A549 (cell line): ENCODE results near the gene NTNG1. TPM values are rescaled to one million over a fixed set of nuclear protein-coding genes. Genes with fewer than 3 reads are reported as not detected.

Experiments used
- ATAC-seq, 2 experiments: fragments of 200-7000 bp in 1 of 2; fragments of >200 bp in 1 of 2; cut with Nextera tagmentation in 1 of 2; cut with Tn5 transposase in 1 of 2; 3 replicates each; pipeline versions ENCODE4 v1.8.0 to v1.9.1; 2018 to 2020; ENCODE audit warnings: mild to moderate bottlenecking in 1 of 2, moderate library complexity in 1 of 2
- CTCF ChIA-PET: fragments of 300-600 bp; sonication (Branson Sonifier 250); formaldehyde crosslinking; extraction: SDS; loops from one replicate; lab custom pipeline; 2021; ENCODE audit warnings: antibody characterized with exemption, inconsistent platforms; lab: Yijun Ruan, JAX
- POLR2A ChIA-PET: fragments of 350-600 bp; formaldehyde crosslinking; extraction: SDS; loops from one replicate; lab custom pipeline; 2021; ENCODE audit warnings: antibody characterized with exemption, inconsistent platforms; lab: Yijun Ruan, JAX
- DNase-seq, 2 experiments: peaks; one replicate each; pipeline versions ENCODE4 v3.0.0 to v3.0.0-alpha.2; 2011 to 2016; ENCODE audit warnings: low read depth in 1 of 2, low spot score in 1 of 2
- FAIRE-seq: peaks from 2 replicates; lab custom pipeline; 2011; peaks lifted over from hg19 to GRCh38; lab: Jason Lieb, UNC
- H3K27ac ChIP-seq, 2 experiments: fragments of >200 bp; sonication (Bioruptor Twin); formaldehyde crosslinking; 3 replicates each; pipeline ENCODE4 v1.5.1; 2016 to 2017
- H3K4me1 ChIP-seq: fragments of >200 bp; sonication (Bioruptor Twin); formaldehyde crosslinking; 3 replicates; pipeline ENCODE4 v1.6.1; 2016
- H3K4me2 ChIP-seq: fragments of >200 bp; sonication (Bioruptor Twin); formaldehyde crosslinking; 3 replicates; pipeline ENCODE4 v1.6.1; 2016
- H3K4me3 ChIP-seq: fragments of >200 bp; sonication (Bioruptor Twin); formaldehyde crosslinking; 3 replicates; pipeline ENCODE4 v1.5.1; 2016
- H3K9me3 ChIP-seq: fragments of >200 bp; sonication (Bioruptor Twin); formaldehyde crosslinking; 3 replicates; pipeline ENCODE4 v1.6.1; 2016
- BHLHE40 ChIP-seq: IDR thresholded peaks from 2 replicates; pipeline ENCODE4 v1.6.1; 2012; ENCODE audit warnings: low read depth, low read length, inconsistent platforms
- CHD2 ChIP-seq: fragments of 150-350 bp; IDR thresholded peaks from 2 replicates; pipeline ENCODE4 v1.6.1; 2014; ENCODE audit warnings: low read length; ENCODE audit not compliant: partially characterized antibody
- CHD4 ChIP-seq: fragments of 200-600 bp; sonication (generic); IDR thresholded peaks from 2 replicates; pipeline ENCODE4 v1.6.1; 2016; ENCODE audit warnings: antibody characterized with exemption, mild to moderate bottlenecking, borderline replicate concordance
- EHF ChIP-seq: fragments of 250-450 bp; sonication (Bioruptor Pico); IDR thresholded peaks from 2 replicates; pipeline ENCODE4 v1.5.0; 2020; ENCODE audit warnings: mild to moderate bottlenecking
- EHMT2 ChIP-seq: fragments of 200-600 bp; sonication (generic); IDR thresholded peaks from 2 replicates; pipeline ENCODE4 v1.6.1; 2016; ENCODE audit warnings: antibody characterized with exemption, low read depth, mild to moderate bottlenecking, moderate library complexity
- EP300 ChIP-seq, 2 experiments: fragments of >200 bp; sonication (Bioruptor Twin); formaldehyde crosslinking; IDR thresholded peaks; 2 replicates in 1 of 2; 3 replicates in 1 of 2; pipeline ENCODE4 v1.6.1; 2016 to 2017
- FOXS1 ChIP-seq: fragments of 250-450 bp; sonication (Bioruptor Pico); IDR thresholded peaks from 2 replicates; pipeline ENCODE4 v1.5.0; 2020; ENCODE audit warnings: mild to moderate bottlenecking, moderate library complexity
- HES2 ChIP-seq: fragments of >200 bp; sonication (Bioruptor Twin); formaldehyde crosslinking; IDR thresholded peaks from 2 replicates; pipeline ENCODE4 v1.6.1; 2016
- HOXB13 ChIP-seq: fragments of 250-450 bp; sonication (Bioruptor Pico); IDR thresholded peaks from 2 replicates; pipeline ENCODE4 v1.5.0; 2020; ENCODE audit warnings: low read depth, mild to moderate bottlenecking, moderate library complexity
- HOXB5 ChIP-seq: fragments of 250-450 bp; sonication (Bioruptor Pico); IDR thresholded peaks from 2 replicates; pipeline ENCODE4 v1.5.0; 2020; ENCODE audit warnings: mild to moderate bottlenecking, moderate library complexity
- JUNB ChIP-seq: fragments of >200 bp; sonication (Bioruptor Twin); formaldehyde crosslinking; IDR thresholded peaks from 2 replicates; pipeline ENCODE4 v1.6.1; 2016
- KDM5A ChIP-seq: fragments of 200-600 bp; sonication (generic); IDR thresholded peaks from 2 replicates; pipeline ENCODE4 v1.6.1; 2016; ENCODE audit warnings: antibody characterized with exemption, mild to moderate bottlenecking
- MYC ChIP-seq: IDR thresholded peaks from 2 replicates; pipeline ENCODE4 v1.6.1; 2012; ENCODE audit warnings: mild to moderate bottlenecking, inconsistent platforms, low read length, improper control_type of control experiment, borderline replicate concordance
- NFE2L2 ChIP-seq: fragments of 150-350 bp; conservative IDR thresholded peaks from 2 replicates; pipeline ENCODE4 v1.6.1; 2014; ENCODE audit warnings: low read length
- NPAS2 ChIP-seq: fragments of 250-450 bp; sonication (Bioruptor Pico); IDR thresholded peaks from 2 replicates; pipeline ENCODE4 v1.8.0; 2022; ENCODE audit warnings: mild to moderate bottlenecking, moderate library complexity, borderline replicate concordance
- POLR2AphosphoS2 ChIP-seq: conservative IDR thresholded peaks from 2 replicates; pipeline ENCODE4 v1.6.1; 2012; ENCODE audit warnings: low read length, improper control_type of control experiment, inconsistent platforms
- RAD21 ChIP-seq, 2 experiments: fragments of >200 bp in 1 of 2; sonication (Bioruptor Twin) in 1 of 2; formaldehyde crosslinking in 1 of 2; IDR thresholded peaks in 1 of 2; conservative IDR thresholded peaks in 1 of 2; 2 replicates in 1 of 2; 3 replicates in 1 of 2; pipeline ENCODE4 v1.6.1; 2012 to 2018; ENCODE audit warnings: inconsistent platforms in 1 of 2
- REST ChIP-seq: fragments of 200-600 bp; sonication (generic); IDR thresholded peaks from 2 replicates; pipeline ENCODE4 v1.6.1; 2016; ENCODE audit warnings: antibody characterized with exemption, mild to moderate bottlenecking, moderate library complexity
- SMC3 ChIP-seq: fragments of >200 bp; sonication (Bioruptor Twin); formaldehyde crosslinking; IDR thresholded peaks from 3 replicates; pipeline ENCODE4 v1.6.1; 2018; ENCODE audit warnings: inconsistent platforms
- TP53 ChIP-seq: fragments of 250-450 bp; sonication (Bioruptor Pico); IDR thresholded peaks from 2 replicates; pipeline ENCODE4 v1.5.0; 2021; ENCODE audit warnings: mild to moderate bottlenecking, moderate library complexity
- USF2 ChIP-seq: fragments of 450-650 bp; IDR thresholded peaks from 2 replicates; pipeline ENCODE4 v1.6.1; 2014; ENCODE audit warnings: antibody characterized with exemption
- ZFP36 ChIP-seq: fragments of 450-650 bp; IDR thresholded peaks from 2 replicates; pipeline ENCODE4 v1.6.1; 2014; ENCODE audit warnings: borderline replicate concordance; ENCODE audit not compliant: partially characterized antibody
- WGBS: methylation state at CpG from one replicate; pipeline ENCODE4 v1.1.6; 2017; ENCODE audit errors: missing lambda C conversion rate; 5-methylcytosine and 5-hydroxymethylcytosine counted together
- polyA plus RNA-seq, 4 experiments: library from polyadenylated mRNA; depleted of rRNA in 3 of 4; stranded (reverse); fragments of >200 nt; fragmentation: RNase III in 1 of 4; extraction: RNeasy Plus Mini Kit Qiagen cat#74134 plus additional on column Dnase treatment in 1 of 4; gene quantifications; 2 replicates in 3 of 4; 3 replicates in 1 of 4; pipeline ENCODE4 v1.2.3, GENCODE V29; 2011 to 2017

The NTNG1 gene
- polyA plus RNA-seq, 2 of the 4 experiments (the other 2 are of a cell fraction), result not detected

GRCh38 chr1:107123741-107124140, 17.1 kb upstream of the NTNG1 start:
- ATAC-seq (no peak), DNase-seq (no peak), FAIRE-seq (no peak)
- ChIA-PET POLR2A (no interaction called here), CTCF (no interaction called here)
- Histone ChIP-seq H3K9me3 (no peaks in the 10 kb centered on the region), H3K27ac (no peak overlapping the region), H3K4me1 (no peaks in the 10 kb centered on the region), H3K4me3 (no peak overlapping the region), H3K4me2 (no peak overlapping the region)
- 0% methylated on average over 1 of the region's 1 CpG for WGBS
- TF ChIP-seq USF2 (no peak), JUNB (no peak), HOXB5 (CRISPR knock-in tag) (no peak), EP300 (IDR thresholded peaks at IDR 0.05) (no peak), KDM5A (no peak)

- Histone ChIP-seq H3K4me2 (no peak overlapping the region), H3K4me1 (no peaks in the 10 kb centered on the region), H3K4me3 (no peak overlapping the region), H3K9me3 (no peaks in the 10 kb centered on the region), H3K27ac (no peak overlapping the region)
- ChIA-PET POLR2A (no interaction called here), CTCF (no interaction called here)
- ATAC-seq (no peak), DNase-seq (no peak), FAIRE-seq (no peak)
- 0% methylated on average over 2 of the region's 2 CpGs for WGBS
- no peak for TF ChIP-seq SMC3
- TF ChIP-seq MYC, result no peak
- TF ChIP-seq HOXB13, result no peak
- no peak for TF ChIP-seq ZFP36
- no peak for TF ChIP-seq POLR2AphosphoS2
- no peak for TF ChIP-seq RAD21 (conservative IDR thresholded peaks at IDR 0.05 in 1 of 2, IDR thresholded peaks at IDR 0.05 in 1 of 2)
- no peak for TF ChIP-seq EHMT2
- no peak for TF ChIP-seq NFE2L2
- TF ChIP-seq BHLHE40, result no peak
- no peak for TF ChIP-seq CHD4
- no peak for TF ChIP-seq HES2
- no peak for TF ChIP-seq REST
- no peak for TF ChIP-seq HOXB5 (CRISPR knock-in tag)
- no peak for TF ChIP-seq TP53 (CRISPR knock-in tag)
- no peak for TF ChIP-seq EHF
- no peak for TF ChIP-seq CHD2
- TF ChIP-seq FOXS1 (CRISPR knock-in tag), result no peak
- TF ChIP-seq NPAS2 (CRISPR knock-in tag), result no peak
These were observed 16.1 kb upstream of the NTNG1 start for GRCh38 chr1:107124694-107125093.
